Natural killer cell (primary cell): Measurements from ENCODE around the gene PLCB3. TPM values are rescaled to one million over a fixed set of nuclear protein-coding genes. Genes with fewer than 3 reads are reported as not detected.

Experiments used
- ATAC-seq, 3 donors: fragments of 150-1000 bp in 2 of 3; fragments of 200-7000 bp in 1 of 3; cut with Tn5 transposase; 1 replicate in 1 of 3; 2 replicates in 2 of 3; pipeline ENCODE4 v1.10.0; 2021; ENCODE audit warnings: mild to moderate bottlenecking in 2 of 3, moderate library complexity in 2 of 3
- DNase-seq, 2 donors: peaks; one replicate each; pipeline versions ENCODE4 v3.0.0 to v3.0.0-alpha.2; 2013 to 2021; ENCODE audit warnings: mixed read lengths in 1 of 2
- H3K27ac ChIP-seq: one replicate; pipeline ENCODE4 v1.5.1; 2013; ENCODE audit warnings: mild to moderate bottlenecking, low read length
- H3K27me3 ChIP-seq: one replicate; pipeline ENCODE4 v1.6.1; 2013; ENCODE audit warnings: low read length; ENCODE audit not compliant: control insufficient read depth, insufficient read depth
- H3K36me3 ChIP-seq: one replicate; pipeline ENCODE4 v1.6.1; 2013; ENCODE audit warnings: low read length; ENCODE audit not compliant: control insufficient read depth, insufficient read depth
- H3K4me1 ChIP-seq: one replicate; pipeline ENCODE4 v1.6.1; 2013; ENCODE audit warnings: low read length; ENCODE audit not compliant: control insufficient read depth, insufficient read depth
- H3K4me3 ChIP-seq: one replicate; pipeline ENCODE4 v1.5.1; 2013; ENCODE audit warnings: low read length
- H3K9me3 ChIP-seq: one replicate; pipeline ENCODE4 v1.6.1; 2013; ENCODE audit warnings: low read length; ENCODE audit not compliant: control insufficient read depth, insufficient read depth
- H3K27ac Mint-ChIP-seq, 2 donors: one replicate each; pipeline ENCODE4 v1.8.0; 2022; ENCODE audit warnings: mild to moderate bottlenecking in 2 of 2, mixed read lengths in 2 of 2, moderate library complexity in 1 of 2
- H3K27me3 Mint-ChIP-seq, 2 donors: one replicate each; pipeline ENCODE4 v1.8.0; 2022; ENCODE audit warnings: low read depth in 2 of 2, mixed read lengths in 2 of 2
- H3K36me3 Mint-ChIP-seq: one replicate; pipeline ENCODE4 v1.8.0; 2022; ENCODE audit warnings: mixed read lengths
- H3K4me1 Mint-ChIP-seq, 2 donors: one replicate each; pipeline ENCODE4 v1.8.0; 2022; ENCODE audit warnings: mixed read lengths in 2 of 2
- H3K4me3 Mint-ChIP-seq: one replicate; pipeline ENCODE4 v1.8.0; 2022; ENCODE audit warnings: mild to moderate bottlenecking, moderate library complexity, mixed read lengths
- H3K9me3 Mint-ChIP-seq, 2 donors: one replicate each; pipeline ENCODE4 v1.8.0; 2022; ENCODE audit warnings: mixed read lengths in 2 of 2
- WGBS: methylation state at CpG from one replicate; pipeline ENCODE4 v1.1.7; 2013; ENCODE audit warnings: missing lambda C conversion rate; ENCODE audit not compliant: insufficient coverage; 5-methylcytosine and 5-hydroxymethylcytosine counted together
- intact Hi-C: fragments of 100-400 bp; cut with micrococcal nuclease; formaldehyde crosslinking; loops from one replicate; pipeline ENCODE4 v1.14.2; 2022
- total RNA-seq, 4 donors: library from RNA; stranded (reverse); fragments of 120-200 nt in 1 of 4; gene quantifications; one replicate each; pipeline versions ENCODE4 v1.2.3 to v1.2.4, GENCODE V29; 2013 to 2022
- TF ChIP-seq, protein P1 (sequence below): fragments of 200-600 bp; IDR thresholded peaks from one replicate; pipeline ENCODE4 v1.8.0; 2022; ENCODE audit warnings: antibody characterized with exemption

The PLCB3 gene
- total RNA-seq, 3 donors from 2014 or later (not counting 1 experiment from before 2014, with no cell fraction given): 5.4 to 7.6 (median 5.5) TPM

DNA sequence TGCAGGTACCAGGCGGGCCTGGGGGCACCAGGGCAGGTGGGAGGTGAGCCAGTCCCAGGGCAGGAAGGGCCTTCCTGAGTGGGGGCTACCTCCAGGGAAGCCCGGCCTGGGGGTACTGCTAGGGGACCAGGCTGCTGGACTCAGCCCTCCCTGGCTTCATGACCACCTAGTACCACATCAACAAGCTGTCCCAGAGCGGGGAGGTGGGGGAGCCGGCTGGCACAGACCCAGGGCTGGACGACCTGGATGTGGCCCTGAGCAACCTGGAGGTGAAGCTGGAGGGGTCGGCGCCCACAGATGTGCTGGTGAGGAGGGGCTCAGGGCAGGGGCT is 32.0 kb upstream of the PLCB3 start:
- no peak overlapping the region for H3K27ac ChIP-seq
- peaks cover 6% of the 10 kb centered on the region for H3K4me1 ChIP-seq
- H3K9me3 ChIP-seq: no peaks in the 10 kb centered on the region
- intact Hi-C loops: no loop called here
- H3K27ac Mint-ChIP-seq: no peak overlapping the region
- H3K4me3 Mint-ChIP-seq: no peak overlapping the region
- no peaks in the 10 kb centered on the region for H3K27me3 Mint-ChIP-seq
- peaks cover 69% of the 10 kb centered on the region for H3K36me3 ChIP-seq
- DNase-seq: no peak
- peaks cover 5 to 15% of the 10 kb centered on the region in 2 donors for H3K4me1 Mint-ChIP-seq
- H3K27me3 ChIP-seq: no peaks in the 10 kb centered on the region
- H3K4me3 ChIP-seq: no peak overlapping the region
- 98% methylated on average over 7 of the region's 7 CpGs for WGBS
- H3K36me3 Mint-ChIP-seq: no peaks in the 10 kb centered on the region
- TF ChIP-seq, protein P1, sequence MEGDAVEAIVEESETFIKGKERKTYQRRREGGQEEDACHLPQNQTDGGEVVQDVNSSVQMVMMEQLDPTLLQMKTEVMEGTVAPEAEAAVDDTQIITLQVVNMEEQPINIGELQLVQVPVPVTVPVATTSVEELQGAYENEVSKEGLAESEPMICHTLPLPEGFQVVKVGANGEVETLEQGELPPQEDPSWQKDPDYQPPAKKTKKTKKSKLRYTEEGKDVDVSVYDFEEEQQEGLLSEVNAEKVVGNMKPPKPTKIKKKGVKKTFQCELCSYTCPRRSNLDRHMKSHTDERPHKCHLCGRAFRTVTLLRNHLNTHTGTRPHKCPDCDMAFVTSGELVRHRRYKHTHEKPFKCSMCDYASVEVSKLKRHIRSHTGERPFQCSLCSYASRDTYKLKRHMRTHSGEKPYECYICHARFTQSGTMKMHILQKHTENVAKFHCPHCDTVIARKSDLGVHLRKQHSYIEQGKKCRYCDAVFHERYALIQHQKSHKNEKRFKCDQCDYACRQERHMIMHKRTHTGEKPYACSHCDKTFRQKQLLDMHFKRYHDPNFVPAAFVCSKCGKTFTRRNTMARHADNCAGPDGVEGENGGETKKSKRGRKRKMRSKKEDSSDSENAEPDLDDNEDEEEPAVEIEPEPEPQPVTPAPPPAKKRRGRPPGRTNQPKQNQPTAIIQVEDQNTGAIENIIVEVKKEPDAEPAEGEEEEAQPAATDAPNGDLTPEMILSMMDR: no peak
- H3K9me3 Mint-ChIP-seq: no peaks in the 10 kb centered on the region
- ATAC-seq: no peak

DNA sequence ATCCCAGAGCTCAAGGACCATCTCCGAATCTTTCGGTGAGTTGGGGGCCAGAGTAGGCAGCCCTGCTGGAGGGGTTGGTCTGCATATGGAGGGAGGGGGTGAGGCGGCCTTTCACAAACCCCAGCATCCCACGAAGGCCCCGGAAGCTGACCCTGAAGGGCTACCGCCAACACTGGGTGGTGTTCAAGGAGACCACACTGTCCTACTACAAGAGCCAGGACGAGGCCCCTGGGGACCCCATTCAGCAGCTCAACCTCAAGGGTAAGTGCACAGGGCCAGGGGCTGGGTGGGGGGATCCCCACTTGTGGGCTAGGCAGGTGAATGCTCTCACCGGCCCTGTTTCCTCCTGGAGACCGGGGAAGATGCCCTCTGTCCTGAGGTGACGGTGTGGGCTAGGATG is 31.6 kb upstream of the PLCB3 start:
- TF ChIP-seq, protein P1: no peak
- H3K36me3 Mint-ChIP-seq: no peaks in the 10 kb centered on the region
- Histone ChIP-seq H3K4me3 (no peak overlapping the region), H3K4me1 (peaks cover 9% of the 10 kb centered on the region), H3K27me3 (no peaks in the 10 kb centered on the region), H3K27ac (no peak overlapping the region), H3K36me3 (peaks cover 67% of the 10 kb centered on the region), H3K9me3 (no peaks in the 10 kb centered on the region)
- H3K9me3 Mint-ChIP-seq: no peaks in the 10 kb centered on the region
- WGBS: 94% methylated on average over 10 of the region's 10 CpGs
- H3K4me1 Mint-ChIP-seq: peaks cover 5 to 17% of the 10 kb centered on the region in 2 donors
- no peak overlapping the region for H3K4me3 Mint-ChIP-seq
- no peak overlapping the region for H3K27ac Mint-ChIP-seq
- intact Hi-C loops: no loop called here
- no peaks in the 10 kb centered on the region for H3K27me3 Mint-ChIP-seq
- no peak for ATAC-seq
- no peak for DNase-seq

DNA sequence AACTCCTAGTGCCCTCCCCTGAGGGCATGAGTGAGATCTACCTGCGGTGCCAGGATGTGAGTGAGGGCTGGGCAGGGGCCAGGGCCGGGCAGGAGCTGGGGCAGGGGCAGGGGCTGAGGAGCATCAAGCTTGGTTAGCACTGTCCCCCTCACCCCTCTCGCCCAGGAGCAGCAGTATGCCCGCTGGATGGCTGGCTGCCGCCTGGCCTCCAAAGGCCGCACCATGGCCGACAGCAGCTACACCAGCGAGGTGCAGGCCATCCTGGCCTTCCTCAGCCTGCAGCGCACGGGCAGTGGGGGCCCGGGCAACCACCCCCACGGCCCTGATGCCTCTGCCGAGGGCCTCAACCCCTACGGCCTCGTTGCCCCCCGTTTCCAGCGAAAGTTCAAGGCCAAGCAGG is 31.1 kb upstream of the PLCB3 start:
- Mint-ChIP-seq H3K4me3 (no peak overlapping the region), H3K27me3 (no peaks in the 10 kb centered on the region), H3K27ac (no peak overlapping the region), H3K4me1 (peaks cover 10 to 22% of the 10 kb centered on the region in 2 donors), H3K36me3 (no peaks in the 10 kb centered on the region), H3K9me3 (no peaks in the 10 kb centered on the region)
- no peak for ATAC-seq
- H3K27ac ChIP-seq: no peak overlapping the region
- intact Hi-C loops: no loop called here
- peaks cover 62% of the 10 kb centered on the region for H3K36me3 ChIP-seq
- no peaks in the 10 kb centered on the region for H3K27me3 ChIP-seq
- 96% methylated on average over 17 of the region's 17 CpGs for WGBS
- H3K4me1 ChIP-seq: peaks cover 15% of the 10 kb centered on the region
- no peak for DNase-seq
- no peaks in the 10 kb centered on the region for H3K9me3 ChIP-seq
- no peak overlapping the region for H3K4me3 ChIP-seq
- TF ChIP-seq, protein P1: no peak

DNA sequence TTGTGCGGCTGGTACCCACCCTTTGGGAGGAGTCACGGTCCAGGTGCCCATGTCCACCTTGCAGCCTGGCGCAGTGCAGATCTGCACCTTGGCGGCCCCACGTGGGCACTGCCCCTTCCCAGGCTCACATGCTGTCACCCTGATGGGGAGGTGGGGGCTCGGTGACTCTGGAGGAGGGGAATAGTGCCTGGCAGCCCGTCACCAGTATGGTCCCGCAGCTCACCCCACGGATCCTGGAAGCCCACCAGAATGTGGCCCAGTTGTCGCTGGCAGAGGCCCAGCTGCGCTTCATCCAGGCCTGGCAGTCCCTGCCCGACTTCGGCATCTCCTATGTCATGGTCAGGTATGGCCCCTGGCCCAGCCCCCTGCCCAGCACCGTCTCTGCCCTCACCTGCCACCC is 30.5 kb upstream of the PLCB3 start:
- H3K27me3 Mint-ChIP-seq: no peaks in the 10 kb centered on the region
- intact Hi-C loops: no loop called here
- Histone ChIP-seq H3K27me3 (no peaks in the 10 kb centered on the region), H3K36me3 (peaks cover 59% of the 10 kb centered on the region), H3K4me1 (peaks cover 20% of the 10 kb centered on the region), H3K9me3 (no peaks in the 10 kb centered on the region), H3K27ac (no peak overlapping the region), H3K4me3 (no peak overlapping the region)
- no peaks in the 10 kb centered on the region for H3K9me3 Mint-ChIP-seq
- 94% methylated on average over 14 of the region's 14 CpGs for WGBS
- H3K36me3 Mint-ChIP-seq: no peaks in the 10 kb centered on the region
- ATAC-seq (no peak), DNase-seq (no peak)
- no peak overlapping the region for H3K4me3 Mint-ChIP-seq
- H3K27ac Mint-ChIP-seq: no peak overlapping the region
- TF ChIP-seq, protein P1: no peak
- H3K4me1 Mint-ChIP-seq: peaks cover 12 to 28% of the 10 kb centered on the region in 2 donors
